GM12865 (cell line): ENCODE results near the gene INPP4B.

ENCODE experiments used
- DNase-seq: peaks from one replicate; pipeline ENCODE4 v3.0.0; 2010; ENCODE audit warnings: low read depth
- H3K4me3 ChIP-seq: 2 replicates; pipeline ENCODE4 v1.5.1; 2011; ENCODE audit warnings: mild to moderate bottlenecking, low read depth, low read length, control low read depth
- TF ChIP-seq, protein P1 (sequence below): IDR thresholded peaks from 2 replicates; pipeline ENCODE4 v1.5.1; 2011; ENCODE audit warnings: low read length, control low read depth, low read depth, inconsistent platforms; ENCODE audit not compliant: insufficient read depth; ENCODE audit errors: missing control alignments

INPP4B gene

DNA sequence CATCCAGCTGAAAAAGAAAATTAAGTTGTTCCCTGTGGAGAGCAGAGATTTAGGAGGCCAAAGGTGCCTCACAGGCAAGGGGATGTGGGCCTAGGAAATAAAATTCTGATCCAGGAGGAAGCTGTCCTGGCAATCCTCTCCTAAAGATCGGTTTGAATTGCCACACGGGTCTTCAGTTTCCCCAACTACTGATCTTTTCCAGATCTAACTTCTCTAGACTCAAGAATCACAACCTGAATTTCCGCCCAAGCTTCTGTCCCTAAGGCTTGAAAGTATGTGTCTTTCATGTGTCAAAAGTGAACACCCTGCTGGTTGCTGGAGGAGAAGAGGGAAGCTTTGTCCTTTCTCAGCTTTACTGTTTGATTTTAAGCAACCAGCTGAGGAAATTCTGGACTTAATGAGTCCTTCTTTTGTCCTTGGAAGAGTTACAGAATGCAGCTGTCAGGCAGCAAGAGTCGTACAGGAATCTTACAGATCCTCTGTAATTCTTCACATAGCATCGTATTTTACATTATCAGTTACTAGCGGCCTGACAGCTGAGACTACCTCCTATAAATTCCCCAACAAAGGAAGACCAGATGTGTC, 93.8 kb downstream of the INPP4B start:
- TF ChIP-seq, protein P1, sequence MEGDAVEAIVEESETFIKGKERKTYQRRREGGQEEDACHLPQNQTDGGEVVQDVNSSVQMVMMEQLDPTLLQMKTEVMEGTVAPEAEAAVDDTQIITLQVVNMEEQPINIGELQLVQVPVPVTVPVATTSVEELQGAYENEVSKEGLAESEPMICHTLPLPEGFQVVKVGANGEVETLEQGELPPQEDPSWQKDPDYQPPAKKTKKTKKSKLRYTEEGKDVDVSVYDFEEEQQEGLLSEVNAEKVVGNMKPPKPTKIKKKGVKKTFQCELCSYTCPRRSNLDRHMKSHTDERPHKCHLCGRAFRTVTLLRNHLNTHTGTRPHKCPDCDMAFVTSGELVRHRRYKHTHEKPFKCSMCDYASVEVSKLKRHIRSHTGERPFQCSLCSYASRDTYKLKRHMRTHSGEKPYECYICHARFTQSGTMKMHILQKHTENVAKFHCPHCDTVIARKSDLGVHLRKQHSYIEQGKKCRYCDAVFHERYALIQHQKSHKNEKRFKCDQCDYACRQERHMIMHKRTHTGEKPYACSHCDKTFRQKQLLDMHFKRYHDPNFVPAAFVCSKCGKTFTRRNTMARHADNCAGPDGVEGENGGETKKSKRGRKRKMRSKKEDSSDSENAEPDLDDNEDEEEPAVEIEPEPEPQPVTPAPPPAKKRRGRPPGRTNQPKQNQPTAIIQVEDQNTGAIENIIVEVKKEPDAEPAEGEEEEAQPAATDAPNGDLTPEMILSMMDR = no peak
- DNase-seq = no peak
- no peak overlapping the region for H3K4me3 ChIP-seq

DNA sequence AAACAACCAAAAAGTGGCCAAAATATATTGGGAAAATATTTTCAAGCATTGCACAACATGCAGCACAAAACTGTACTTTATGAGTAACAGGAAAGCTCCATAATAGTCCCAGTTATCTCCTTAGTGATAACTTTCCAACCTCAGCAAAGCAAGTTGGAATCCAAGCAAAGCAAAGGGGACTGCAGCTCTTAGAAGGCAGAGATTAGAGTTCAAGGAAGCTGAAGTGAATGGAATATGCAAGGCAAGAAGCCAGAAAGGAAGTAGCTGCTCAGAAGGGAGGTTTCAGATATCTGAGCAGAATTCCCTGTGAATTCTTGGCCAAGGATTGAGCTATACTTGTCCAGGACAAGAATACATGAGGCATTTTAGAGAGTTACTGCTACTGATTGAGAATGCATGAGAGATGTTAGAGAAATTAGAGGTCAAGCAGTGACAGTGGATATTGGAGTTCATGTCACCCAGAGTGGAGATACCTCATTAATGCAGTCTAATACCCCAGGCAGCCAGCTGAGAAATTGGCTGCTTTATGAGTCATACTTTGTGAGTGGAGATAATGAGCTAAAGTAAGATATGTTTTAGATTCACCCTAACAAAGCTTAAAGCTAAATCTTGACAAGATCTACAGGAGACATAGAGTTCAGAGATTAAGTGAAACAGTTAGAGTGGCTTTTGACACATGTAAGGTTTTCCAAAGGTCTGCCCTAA, 102.8 kb downstream of the INPP4B start:
- no peak for DNase-seq
- TF ChIP-seq, protein P1 = no peak
- no peak overlapping the region for H3K4me3 ChIP-seq

DNA sequence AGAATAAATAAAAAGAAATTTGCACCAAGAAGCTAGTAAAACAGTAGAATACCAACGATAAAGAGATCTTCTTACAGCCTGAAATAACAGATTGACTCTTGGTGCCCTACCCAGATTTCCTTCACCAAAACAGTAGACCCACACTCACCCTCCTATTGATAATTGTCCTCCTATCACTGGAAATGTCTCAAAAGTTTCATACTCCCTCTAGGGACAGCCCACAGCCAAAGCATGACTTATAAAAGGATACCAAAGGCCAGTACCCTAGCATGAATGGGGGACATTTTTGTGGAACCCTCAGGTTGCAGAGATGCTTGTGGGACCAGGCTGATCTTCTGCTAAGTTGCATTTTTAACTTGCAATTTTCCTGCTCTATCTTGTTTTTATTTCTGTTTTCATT, 104.1 kb downstream of the INPP4B start:
- TF ChIP-seq, protein P1 = no peak
- no peak for DNase-seq
- H3K4me3 ChIP-seq = no peak overlapping the region

DNA sequence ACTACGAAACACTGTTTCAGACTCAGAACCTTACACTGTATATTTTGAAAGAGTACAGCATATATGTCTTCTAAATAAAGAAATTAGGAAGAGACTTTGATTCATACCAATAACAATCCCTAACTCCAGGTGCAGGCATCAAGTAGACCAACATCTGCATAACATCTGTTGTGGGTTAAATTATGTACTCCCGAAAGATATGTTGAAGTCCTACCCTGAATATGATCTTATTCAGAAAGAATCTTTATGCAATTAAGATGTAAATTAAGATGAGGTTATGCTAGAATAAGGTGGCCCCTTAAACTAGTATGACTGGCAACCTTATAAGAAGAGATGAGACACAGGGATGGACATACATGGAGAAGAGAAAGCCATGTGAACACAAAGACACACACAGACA, 117.9 kb downstream of the INPP4B start:
- no peak overlapping the region for H3K4me3 ChIP-seq
- no peak for DNase-seq
- TF ChIP-seq, protein P1 = no peak

DNA sequence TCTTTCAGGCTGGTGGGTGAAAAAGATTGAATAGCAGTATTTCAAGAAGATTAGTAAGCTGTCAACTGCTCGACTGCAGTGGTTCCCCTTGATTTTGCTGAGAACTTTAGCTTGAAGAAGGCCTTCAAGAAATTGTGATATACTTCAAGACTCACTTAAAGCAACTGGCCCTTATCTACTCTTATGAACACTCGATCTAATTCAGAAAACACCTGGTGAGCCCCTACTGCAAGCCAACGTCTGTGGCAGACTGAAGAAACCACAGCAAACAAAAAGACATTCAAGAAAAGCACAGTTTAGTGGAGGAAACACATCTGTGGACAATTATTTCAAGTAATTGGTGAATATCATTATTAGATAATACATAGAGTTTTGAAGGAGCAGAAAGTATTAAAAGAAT, 119.0 kb downstream of the INPP4B start:
- no peak for DNase-seq
- TF ChIP-seq, protein P1 = no peak
- no peak overlapping the region for H3K4me3 ChIP-seq

DNA sequence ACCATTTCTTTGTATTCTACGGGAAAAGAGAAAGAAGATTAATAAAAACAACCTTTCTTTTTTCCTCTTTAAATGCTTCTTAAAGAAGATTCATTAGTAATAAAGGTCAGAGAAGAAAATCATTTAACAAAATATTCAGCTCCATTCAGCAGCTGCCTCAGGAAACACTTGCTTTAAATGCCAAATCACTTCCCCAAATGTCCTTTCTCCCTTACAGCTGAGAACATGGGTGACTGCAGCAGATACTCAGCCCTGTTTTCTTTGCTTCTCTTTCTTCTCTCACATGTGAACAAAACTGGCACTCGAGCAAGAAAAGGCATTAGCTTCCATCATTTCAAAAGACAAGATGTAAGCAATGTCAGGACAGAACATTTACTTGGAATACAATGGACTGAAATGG, 120.2 kb downstream of the INPP4B start:
- no peak overlapping the region for H3K4me3 ChIP-seq
- DNase-seq = no peak
- TF ChIP-seq, protein P1 = no peak

DNA sequence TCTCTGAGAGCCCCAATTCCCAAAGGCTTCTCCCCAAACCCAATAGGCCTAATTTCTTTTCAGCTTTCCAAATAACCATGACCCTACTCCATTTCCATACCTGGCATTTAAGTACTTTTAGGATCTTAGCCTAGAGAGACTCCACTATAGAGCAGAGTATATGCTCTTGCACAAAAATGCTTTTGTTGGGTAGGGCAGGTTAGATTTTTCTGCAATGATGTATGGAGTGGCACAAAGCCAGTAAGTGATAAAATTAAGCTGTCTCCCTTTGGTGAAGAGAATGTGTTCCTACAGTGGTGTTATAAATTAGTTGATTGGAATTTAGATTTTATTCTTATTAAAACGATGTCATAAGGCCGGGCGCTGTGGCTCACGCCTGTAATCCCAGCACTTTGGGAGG, 124.9 kb downstream of the INPP4B start:
- TF ChIP-seq, protein P1 = no peak
- H3K4me3 ChIP-seq = no peak overlapping the region
- DNase-seq = no peak
